GM21447 (cell line): Measurements from ENCODE around the gene STK24.

Source experiments
- ATAC-seq: cut with Tn5 transposase; IDR thresholded peaks from one replicate; pipeline ENCODE4 v1.9.1; 2021; ENCODE audit not compliant: unreplicated experiment

STK24 gene

GRCh38 chr13:98492335-98493041 is 84.4 kb downstream of the STK24 start:
- no peak for ATAC-seq

- no peak for ATAC-seq
These were observed 86.0 kb downstream of the STK24 start for GRCh38 chr13:98490866-98491265.

GRCh38 chr13:98490195-98490836 is 86.6 kb downstream of the STK24 start:
- ATAC-seq, result no peak

GRCh38 chr13:98489446-98490194 is 87.3 kb downstream of the STK24 start:
- no peak for ATAC-seq

GRCh38 chr13:98488736-98489135 is 88.2 kb downstream of the STK24 start:
- peak; percentile 62 for ATAC-seq

GRCh38 chr13:98487522-98487921 is 89.4 kb downstream of the STK24 start:
- no peak for ATAC-seq

- no peak for ATAC-seq
These were observed 89.9 kb downstream of the STK24 start for GRCh38 chr13:98487016-98487415.

GRCh38 chr13:98486412-98486811 is 90.5 kb downstream of the STK24 start:
- ATAC-seq, result no peak

- ATAC-seq, result no peak
These were observed 91.3 kb downstream of the STK24 start for GRCh38 chr13:98485561-98485960.

GRCh38 chr13:98484289-98485219 is 92.4 kb downstream of the STK24 start:
- ATAC-seq, result no peak

- no peak for ATAC-seq
These were observed 93.2 kb downstream of the STK24 start for GRCh38 chr13:98483601-98484288.

- no peak for ATAC-seq
These were observed 94.1 kb downstream of the STK24 start for GRCh38 chr13:98482476-98483444.

- peak; percentile 15 for ATAC-seq
These were observed 95.7 kb downstream of the STK24 start for GRCh38 chr13:98480915-98481877.

GRCh38 chr13:98479496-98480003 is 97.4 kb downstream of the STK24 start:
- no peak for ATAC-seq

- peak; percentile 36 for ATAC-seq
These were observed 98.4 kb downstream of the STK24 start for GRCh38 chr13:98478189-98479129.

- ATAC-seq, result peak; percentile 89
These were observed 100.4 kb downstream of the STK24 start for GRCh38 chr13:98476538-98476966.

GRCh38 chr13:98476106-98476505 is 100.8 kb downstream of the STK24 start:
- ATAC-seq, result peak; percentile 37
